Cardiac septum (tissue), 1 donor: ENCODE results near the gene CNN2. TPM values are rescaled to one million over a fixed set of nuclear protein-coding genes. Genes with fewer than 3 reads are reported as not detected.

Source experiments
- DNase-seq: peaks from one replicate; pipeline ENCODE4 v3.0.0-alpha.2; 2020; ENCODE audit warnings: low spot score
- intact Hi-C: fragments of 100-400 bp; cut with DNase I; formaldehyde crosslinking; loops from one replicate; pipeline ENCODE4 v1.14.0; 2022
- total RNA-seq: library from RNA; stranded (reverse); fragmentation: NEBNext Ultra II Directional; extraction: Animal tissue kit (Norgen Biotek cat#: 25700); gene quantifications from one replicate; pipeline ENCODE4 v1.2.1, GENCODE V29; 2021
- donor health status: DM: no; HTN: no; CAD: no.

Gene CNN2
- total RNA-seq, 1 donor from 2014 or later: 44.8 TPM

DNA sequence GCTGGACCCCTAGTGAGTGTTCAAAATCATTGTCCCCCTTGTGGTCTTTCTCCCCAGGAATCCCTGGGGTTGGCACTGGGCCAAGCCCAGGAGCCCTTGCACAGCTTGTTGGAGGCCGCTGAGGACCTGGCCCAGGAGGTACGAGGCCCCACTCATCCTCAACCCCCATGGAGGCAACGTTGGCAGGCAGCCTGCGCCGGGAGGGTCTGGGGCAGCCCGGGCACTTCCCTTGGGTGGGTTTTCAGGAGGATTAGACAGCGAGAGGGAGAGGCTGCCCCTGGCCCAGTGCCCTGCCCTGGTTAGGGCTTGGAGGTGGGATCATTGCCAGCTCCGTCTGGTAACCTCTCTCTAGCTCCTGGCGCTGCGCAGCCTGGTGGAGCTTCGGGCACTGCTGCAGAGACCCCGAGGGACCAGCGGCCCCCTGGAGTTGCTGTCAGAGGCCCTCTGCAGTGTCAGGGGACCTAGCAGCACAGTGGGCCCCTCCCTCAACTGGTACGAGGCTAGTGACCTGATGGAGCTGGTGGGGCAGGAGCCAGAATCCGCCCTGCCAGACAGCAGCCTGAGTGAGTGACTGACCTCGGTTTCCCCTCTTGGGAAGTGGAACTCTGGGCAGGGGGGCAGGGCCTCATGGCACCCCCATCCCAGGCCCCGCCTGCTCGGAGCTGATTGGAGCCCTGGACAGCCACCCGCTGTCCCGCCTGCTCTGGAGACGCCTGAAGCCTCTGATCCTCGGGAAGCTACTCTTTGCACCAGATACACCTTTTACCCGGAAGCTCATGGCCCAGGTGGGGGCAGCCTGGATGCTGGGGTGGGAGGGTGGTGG, 16.5 kb downstream of the CNN2 start:
- DNase-seq: no peak
- intact Hi-C loops: no loop called here

DNA sequence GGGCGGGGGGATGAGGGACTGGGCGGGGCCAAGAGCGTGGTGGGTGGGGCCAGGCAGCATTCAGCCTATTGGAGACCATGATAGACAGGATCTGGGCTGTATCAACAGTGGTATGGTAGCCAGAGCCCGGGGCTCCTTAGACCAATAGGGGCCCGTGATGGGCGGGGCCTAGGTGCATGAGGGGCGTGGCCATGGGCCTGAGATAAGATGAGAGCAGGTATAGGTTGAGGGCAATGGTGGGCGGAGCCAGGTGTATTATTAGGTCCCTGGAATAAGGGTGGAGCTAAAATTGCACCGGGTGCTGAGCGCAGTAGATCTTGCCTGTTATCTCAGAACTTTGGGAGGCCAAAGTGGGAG, 18.8 kb downstream of the CNN2 start:
- no peak for DNase-seq

DNA sequence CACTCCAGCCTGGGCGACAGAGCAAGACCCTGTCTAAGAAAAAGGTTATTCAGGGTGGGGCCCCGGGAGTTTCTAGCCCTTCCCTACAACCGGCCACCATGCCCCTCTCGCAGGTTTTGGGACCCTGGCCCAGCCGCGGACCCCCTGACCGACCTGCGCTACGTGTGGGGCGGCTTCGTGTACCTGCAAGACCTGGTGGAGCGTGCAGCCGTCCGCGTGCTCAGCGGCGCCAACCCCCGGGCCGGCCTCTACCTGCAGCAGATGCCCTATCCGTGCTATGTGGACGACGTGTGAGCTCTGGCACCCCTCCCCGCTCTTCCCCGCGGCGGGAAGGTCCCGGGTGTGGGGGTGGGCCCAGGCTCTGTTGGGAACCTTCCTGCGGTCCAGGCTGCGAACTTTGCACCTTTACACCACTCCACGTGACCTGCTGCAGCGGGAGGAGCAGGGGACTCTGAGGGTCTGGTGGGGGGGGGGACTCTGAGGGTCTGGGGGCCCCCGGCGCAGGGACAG, 19.8 kb downstream of the CNN2 start:
- no peak for DNase-seq
- intact Hi-C loops: no loop called here

More for the DNA sequence above, 18.8 kb downstream of the CNN2 start:
- intact Hi-C loops: no loop called here

DNA sequence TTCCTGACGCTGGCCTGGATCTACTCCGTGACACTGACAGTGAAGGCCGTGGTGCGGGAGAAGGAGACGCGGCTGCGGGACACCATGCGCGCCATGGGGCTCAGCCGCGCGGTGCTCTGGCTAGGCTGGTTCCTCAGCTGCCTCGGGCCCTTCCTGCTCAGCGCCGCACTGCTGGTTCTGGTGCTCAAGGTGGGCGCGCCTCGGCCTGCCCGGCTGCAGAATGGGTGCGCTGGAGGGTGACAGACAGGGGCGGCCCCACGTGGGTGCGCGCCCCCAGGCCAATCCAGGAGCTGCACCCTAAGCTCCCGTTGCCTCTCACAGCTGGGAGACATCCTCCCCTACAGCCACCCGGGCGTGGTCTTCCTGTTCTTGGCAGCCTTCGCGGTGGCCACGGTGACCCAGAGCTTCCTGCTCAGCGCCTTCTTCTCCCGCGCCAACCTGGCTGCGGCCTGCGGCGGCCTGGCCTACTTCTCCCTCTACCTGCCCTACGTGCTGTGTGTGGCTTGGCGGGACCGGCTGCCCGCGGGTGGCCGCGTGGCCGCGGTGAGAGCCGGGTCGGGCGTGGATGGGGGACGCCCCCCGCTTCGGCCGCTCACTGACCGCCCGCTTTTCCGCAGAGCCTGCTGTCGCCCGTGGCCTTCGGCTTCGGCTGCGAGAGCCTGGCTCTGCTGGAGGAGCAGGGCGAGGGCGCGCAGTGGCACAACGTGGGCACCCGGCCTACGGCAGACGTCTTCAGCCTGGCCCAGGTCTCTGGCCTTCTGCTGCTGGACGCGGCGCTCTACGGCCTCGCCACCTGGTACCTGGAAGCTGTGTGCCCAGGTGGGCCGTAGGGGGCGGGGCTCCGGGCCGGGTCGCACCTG, 20.7 kb downstream of the CNN2 start:
- DNase-seq: no peak
- intact Hi-C loops: no loop called here

DNA sequence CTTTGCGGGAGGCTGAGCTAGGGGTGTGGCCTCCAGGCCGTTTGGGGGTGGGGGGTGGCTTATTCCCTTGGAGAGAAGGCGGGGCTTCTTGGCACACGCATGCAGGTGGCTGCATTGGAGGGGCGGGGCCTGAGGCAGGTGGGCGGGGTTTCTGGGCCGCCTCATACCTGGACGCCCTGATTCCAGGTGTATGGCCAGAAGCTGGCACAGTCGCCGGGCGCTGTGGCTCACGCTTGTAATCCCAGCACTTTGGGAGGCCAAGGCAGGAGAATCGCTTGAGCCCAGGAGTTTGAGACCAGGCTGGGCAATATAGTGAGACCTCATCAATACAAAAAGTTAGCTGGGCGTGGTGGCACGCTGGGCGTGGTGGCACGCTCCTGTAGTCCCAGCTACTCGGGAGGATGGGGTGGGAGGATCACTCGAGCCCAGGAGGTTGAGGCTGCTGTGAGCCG, 21.3 kb downstream of the CNN2 start:
- intact Hi-C loops: no loop called here
- no peak for DNase-seq

DNA sequence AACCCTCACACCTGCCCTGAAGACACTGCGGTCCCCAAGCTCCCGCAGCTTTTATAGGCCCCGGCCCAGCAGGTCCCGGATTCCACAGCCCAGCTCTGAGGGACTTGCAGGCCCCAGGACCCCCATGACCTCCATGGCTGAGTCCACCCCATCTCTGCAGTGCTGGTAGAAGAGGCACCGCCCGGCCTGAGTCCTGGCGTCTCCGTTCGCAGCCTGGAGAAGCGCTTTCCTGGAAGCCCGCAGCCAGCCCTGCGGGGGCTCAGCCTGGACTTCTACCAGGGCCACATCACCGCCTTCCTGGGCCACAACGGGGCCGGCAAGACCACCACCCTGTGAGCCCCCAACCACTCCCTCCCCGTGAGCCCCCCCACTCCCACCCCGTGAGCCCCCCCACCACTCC, 22.7 kb downstream of the CNN2 start:
- intact Hi-C loops: no loop called here
- no peak for DNase-seq

DNA sequence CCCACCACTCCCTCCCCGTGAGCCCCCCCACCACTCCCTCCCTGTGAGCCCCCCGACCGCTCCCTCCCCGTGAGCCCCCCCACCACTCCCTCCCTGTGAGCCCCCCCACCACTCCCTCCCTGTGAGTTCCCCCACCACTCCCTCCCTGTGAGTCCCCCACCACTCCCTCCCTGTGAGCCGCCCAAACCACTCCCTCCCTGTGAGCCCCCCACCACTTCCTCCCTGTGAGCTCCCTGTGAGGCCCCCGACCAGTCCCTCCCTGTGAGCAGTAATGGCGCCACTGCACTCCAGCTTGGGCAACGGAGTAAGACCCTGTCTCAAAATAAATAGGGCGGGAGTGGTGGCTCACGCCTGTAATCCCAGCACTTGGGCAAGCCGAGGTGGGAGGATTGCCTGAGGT, 23.4 kb downstream of the CNN2 start:
- no peak for DNase-seq
- intact Hi-C loops: no loop called here

DNA sequence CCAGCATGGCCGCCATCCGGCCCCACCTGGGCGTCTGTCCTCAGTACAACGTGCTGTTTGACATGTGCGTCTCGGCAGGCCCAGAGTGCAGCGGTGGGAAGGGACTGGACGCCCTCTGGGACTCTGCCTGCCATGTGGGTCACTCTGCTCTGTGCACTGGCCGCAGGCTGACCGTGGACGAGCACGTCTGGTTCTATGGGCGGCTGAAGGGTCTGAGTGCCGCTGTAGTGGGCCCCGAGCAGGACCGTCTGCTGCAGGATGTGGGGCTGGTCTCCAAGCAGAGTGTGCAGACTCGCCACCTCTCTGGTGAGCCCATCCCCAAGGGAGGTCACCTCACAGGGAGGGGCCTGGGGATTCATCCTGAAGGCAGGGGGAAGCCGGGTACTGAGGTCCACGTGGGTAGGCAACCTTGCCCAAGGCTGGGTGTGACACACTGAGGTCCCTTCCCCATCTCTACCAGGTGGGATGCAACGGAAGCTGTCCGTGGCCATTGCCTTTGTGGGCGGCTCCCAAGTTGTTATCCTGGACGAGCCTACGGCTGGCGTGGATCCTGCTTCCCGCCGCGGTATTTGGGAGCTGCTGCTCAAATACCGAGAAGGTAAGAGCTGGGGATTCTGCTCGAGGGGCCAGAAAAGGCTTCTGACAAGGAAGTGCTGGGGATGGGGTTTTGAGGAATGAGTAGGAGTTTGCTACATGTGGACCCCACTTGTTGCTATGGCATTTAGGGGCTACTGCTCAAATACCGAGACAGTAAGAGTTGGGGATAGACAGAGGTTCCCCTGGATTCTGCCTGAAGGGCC, 24.8 kb downstream of the CNN2 start:
- DNase-seq: no peak
- intact Hi-C loops: no loop called here

DNA sequence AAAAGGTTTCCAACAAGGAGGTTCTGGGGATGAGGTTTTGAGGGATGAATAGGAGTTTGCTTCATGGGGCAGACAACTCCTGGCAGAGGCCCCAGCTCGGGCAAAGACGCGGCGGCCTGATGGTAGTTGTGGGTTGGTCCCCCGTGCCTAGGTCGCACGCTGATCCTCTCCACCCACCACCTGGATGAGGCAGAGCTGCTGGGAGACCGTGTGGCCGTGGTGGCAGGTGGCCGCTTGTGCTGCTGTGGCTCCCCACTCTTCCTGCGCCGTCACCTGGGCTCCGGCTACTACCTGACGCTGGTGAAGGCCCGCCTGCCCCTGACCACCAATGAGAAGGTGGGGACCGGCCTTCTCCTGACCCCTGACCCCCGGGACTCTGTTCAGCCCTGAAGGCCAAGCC, 25.4 kb downstream of the CNN2 start:
- intact Hi-C loops: no loop called here
- DNase-seq: no peak

DNA sequence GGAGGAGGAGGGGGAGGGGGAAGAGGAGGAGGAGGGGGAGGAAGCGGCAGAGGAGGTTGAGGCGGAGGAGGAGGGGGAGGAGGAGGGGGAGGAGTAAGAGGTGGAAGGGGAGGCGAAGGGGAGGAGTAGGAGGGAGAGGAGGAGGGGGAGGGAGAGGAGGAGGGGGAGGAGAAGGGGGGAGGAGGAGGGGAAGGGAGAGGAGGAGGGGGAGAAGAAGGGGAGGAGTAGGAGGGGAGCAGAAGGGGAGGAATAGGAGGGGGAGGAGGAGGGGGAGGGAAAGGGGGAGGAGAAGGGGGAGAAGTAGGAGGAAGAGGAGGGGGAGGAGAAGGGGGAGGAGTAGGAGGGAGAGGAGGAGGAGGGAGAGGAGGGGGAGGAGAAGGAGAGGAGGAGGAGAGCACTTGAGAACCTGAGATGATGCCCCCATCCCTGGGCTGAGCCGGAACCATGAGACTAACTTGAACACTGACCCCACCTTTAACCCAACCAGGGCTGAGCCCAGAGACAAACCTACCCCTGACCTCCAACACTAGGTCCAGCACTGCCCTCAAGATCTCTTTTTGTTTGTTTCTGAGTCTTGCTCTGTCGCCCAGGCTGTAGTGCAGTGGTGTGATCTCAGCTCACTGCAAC, 26.1 kb downstream of the CNN2 start:
- intact Hi-C loops: no loop called here

DNA sequence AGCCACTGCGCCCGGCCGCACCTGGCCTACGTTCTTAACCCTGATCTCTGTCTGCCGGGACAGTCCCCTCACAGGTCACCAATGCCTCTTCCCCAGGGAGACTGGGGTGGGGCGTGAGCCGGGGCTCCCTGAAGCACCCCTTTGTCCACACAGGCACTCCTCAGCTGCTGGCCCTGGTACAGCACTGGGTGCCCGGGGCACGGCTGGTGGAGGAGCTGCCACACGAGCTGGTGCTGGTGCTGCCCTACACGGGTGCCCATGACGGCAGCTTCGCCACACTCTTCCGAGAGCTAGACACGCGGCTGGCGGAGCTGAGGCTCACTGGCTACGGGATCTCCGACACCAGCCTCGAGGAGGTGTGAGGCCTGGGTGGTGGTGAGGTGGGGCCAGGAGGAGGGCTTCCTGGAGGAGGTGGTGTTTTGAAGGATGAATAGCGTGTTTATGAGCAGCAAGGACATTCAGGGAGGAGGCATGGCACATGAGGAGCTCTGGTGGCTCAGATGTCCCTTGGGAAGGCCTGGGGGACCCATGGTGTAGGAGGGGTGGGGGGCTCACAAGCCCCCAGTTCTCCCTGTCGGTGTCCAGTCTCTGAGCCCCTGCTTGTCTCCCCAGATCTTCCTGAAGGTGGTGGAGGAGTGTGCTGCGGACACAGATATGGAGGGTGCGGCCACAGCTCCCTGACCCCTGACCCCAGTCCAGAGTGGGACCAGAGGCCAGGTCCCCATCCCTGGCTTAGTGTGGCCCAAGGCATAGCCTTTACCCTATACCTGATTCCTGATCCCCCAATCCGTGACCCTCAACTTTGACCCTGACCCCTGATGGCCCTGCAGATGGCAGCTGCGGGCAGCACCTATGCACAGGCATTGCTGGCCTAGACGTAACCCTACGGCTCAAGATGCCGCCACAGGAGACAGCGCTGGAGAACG, 27.0 kb downstream of the CNN2 start:
- no peak for DNase-seq
- intact Hi-C loops: no loop called here

More for the DNA sequence above, 26.1 kb downstream of the CNN2 start:
- DNase-seq: no peak

DNA sequence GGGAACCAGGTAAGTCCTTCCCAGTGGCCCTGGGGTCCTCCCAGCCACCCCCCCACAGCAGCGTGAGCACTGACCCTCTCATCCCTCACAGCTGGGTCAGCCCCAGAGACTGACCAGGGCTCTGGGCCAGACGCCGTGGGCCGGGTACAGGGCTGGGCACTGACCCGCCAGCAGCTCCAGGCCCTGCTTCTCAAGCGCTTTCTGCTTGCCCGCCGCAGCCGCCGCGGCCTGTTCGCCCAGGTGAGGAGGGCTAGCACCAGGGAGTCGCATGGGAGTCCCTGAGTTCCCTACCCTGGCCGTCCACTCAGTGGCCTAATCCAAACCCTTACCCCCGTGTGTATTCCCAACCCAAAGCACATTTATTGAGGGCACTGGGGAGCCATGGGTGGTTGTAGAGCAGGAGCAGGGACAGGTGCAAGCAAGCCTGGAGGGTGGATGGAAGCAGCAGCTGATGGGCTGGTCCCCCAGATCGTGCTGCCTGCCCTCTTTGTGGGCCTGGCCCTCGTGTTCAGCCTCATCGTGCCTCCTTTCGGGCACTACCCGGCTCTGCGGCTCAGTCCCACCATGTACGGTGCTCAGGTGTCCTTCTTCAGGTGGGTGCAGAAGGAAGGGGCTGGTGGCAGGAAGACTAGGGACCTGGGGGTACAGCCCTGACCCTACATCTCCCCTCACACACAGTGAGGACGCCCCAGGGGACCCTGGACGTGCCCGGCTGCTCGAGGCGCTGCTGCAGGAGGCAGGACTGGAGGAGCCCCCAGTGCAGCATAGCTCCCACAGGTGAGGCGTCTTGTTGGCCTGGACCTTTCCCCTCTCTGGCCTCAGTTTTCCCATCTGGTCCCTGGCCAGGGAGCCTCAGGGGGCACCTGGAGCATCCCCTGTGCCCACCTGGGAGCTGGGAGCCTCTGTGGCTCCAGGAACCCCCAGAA, 28.0 kb downstream of the CNN2 start:
- intact Hi-C loops: no loop called here
- no peak for DNase-seq

DNA sequence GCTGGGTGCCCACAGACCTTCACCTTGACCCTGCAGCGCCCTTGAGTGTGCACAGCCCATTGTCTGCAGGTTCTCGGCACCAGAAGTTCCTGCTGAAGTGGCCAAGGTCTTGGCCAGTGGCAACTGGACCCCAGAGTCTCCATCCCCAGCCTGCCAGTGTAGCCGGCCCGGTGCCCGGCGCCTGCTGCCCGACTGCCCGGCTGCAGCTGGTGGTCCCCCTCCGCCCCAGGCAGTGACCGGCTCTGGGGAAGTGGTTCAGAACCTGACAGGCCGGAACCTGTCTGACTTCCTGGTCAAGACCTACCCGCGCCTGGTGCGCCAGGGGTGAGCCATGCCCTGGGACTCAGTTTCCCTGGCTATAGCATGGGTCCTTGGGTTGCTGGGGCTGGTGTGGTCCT, 28.6 kb downstream of the CNN2 start:
- DNase-seq: no peak
- intact Hi-C loops: no loop called here

DNA sequence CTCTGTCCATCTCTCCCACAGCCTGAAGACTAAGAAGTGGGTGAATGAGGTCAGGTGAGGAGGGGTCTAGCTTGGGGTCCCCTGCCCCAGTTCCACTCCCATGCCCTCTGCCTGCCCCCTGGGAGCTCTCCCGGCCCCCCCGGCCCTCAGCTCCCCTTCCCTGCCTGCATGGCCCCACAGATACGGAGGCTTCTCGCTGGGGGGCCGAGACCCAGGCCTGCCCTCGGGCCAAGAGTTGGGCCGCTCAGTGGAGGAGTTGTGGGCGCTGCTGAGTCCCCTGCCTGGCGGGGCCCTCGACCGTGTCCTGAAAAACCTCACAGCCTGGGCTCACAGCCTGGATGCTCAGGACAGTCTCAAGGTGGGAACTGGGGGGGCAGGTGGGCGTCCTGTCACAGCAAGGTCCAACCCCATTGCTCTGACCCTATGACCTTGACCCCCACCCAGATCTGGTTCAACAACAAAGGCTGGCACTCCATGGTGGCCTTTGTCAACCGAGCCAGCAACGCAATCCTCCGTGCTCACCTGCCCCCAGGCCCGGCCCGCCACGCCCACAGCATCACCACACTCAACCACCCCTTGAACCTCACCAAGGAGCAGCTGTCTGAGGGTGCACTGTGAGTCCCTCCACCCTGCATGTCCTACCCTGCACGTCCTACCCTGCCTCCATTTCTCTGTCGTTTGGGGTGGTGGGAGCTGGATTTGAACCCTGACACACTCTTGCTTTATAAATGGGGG, 29.6 kb downstream of the CNN2 start:
- DNase-seq: no peak
- intact Hi-C loops: no loop called here

DNA sequence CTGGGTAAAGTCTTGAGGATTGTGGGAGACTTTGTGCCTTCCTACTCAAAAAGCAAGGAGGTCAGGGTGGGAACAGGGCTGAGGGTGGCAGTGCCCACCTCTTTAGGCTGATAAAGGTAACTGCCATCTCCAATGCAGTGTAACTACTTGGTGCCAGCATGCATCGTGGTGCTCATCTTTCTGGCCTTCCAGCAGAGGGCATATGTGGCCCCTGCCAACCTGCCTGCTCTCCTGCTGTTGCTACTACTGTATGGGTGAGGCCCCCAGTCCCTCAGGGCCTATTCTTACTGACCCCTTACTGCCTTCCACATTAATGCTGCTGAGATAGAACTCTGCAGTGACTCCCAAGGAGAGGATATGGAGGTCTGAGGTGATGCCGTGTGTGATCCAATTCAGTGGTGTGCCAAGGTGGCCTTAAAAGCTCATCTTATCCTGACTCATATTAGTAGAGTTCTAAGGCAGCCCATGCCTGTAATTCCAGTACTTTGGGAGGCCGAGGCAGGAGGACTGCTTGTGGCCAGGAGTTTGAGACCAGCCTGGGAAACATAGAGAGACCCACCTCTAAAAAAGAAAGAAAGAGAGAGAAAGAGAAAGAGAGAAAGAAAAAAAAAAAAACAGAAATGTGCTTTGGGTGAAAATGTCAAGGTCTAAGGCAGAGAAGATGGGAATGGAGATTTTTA, 30.9 kb downstream of the CNN2 start:
- DNase-seq: no peak
- intact Hi-C loops: no loop called here

DNA sequence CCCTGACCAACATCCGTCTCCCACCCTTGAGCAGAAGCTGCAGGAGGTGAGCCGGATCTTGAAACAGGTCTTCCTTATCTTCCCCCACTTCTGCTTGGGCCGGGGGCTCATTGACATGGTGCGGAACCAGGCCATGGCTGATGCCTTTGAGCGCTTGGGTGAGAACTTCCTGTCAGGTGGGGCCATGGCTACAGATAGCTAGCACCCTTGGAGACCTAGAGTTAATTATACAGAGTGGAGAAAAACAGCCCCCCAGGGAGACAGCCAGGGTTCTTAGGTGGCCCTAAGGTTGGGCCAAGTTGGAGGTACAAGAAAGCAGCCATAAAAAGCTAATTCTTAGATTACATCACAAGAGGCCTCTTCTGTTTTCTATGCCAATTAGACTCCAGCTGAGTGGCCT, 31.7 kb downstream of the CNN2 start:
- DNase-seq: no peak
- intact Hi-C loops: no loop called here
